Measurements from ENCODE around the gene KLHL35. TPM values are rescaled to one million over a fixed set of nuclear protein-coding genes. Genes with fewer than 3 reads are reported as not detected.

Gene KLHL35, protein sequence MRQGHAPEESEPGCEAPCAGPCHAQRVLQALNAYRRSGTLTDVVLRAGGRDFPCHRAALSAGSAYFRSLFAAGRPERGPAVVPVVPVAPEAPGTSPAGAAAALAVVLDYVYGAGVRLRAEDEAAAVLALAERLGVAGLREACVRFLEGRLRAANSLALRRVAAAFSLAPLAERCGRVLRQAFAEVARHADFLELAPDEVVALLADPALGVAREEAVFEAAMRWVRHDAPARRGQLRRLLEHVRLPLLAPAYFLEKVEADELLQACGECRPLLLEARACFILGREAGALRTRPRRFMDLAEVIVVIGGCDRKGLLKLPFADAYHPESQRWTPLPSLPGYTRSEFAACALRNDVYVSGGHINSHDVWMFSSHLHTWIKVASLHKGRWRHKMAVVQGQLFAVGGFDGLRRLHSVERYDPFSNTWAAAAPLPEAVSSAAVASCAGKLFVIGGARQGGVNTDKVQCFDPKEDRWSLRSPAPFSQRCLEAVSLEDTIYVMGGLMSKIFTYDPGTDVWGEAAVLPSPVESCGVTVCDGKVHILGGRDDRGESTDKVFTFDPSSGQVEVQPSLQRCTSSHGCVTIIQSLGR
- total RNA-seq = 3.9 and 4.5 TPM in 2 replicates

DNA sequence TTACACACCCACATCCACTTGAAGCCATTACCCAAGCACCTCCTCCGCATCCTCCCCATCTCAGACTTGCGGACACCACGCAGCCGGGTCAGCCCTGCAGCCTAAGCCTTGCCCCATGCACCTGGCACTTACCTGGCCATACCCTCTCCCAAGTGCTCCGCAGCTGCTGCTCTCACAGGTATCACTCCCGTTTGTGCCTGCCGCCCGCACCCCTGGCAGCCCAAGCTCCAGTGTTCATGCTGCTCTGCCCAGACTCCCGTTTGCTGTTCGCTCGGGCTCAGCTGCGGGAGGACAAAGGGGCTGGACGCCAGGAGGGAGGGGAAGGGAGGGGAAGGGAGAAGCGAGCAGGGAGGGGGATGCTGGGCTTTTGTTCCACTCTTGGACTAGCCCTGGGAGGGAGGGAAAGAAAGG, at the start of gene KLHL35:
Gene KLHL35 (minus strand): TSS at position 293 of the 411 bp plus-strand sequence. CDS start 2,574 bp downstream, outside the sequence.

GRCh38 chr11:75399344-75400145, 33.5 kb downstream of the KLHL35 start, which contains the start of gene RPS3:
TSS of gene RPS3 (plus strand) at chr11:75399518. CDS start at chr11:75399548, 30 bp downstream.

Other genes with a start within 250 kb of the KLHL35 start
- not detected in 2 replicates for gene TPBGL, start 192.4 kb downstream of the KLHL35 start, total RNA-seq
- 8.6 and 15.5 TPM in 2 replicates for gene ARRB1, start 81.5 kb downstream of the KLHL35 start, total RNA-seq
- gene RPS3, start 33.7 kb downstream of the KLHL35 start, total RNA-seq = 1,801 and 1,812 TPM in 2 replicates
- 4.0 and 5.5 TPM in 2 replicates for gene GDPD5, start 92.7 kb upstream of the KLHL35 start, total RNA-seq
- gene SERPINH1, start 129.1 kb upstream of the KLHL35 start, total RNA-seq = 431 and 568 TPM in 2 replicates
- 5.0 and 5.7 TPM in 2 replicates for gene MAP6, start 235.8 kb upstream of the KLHL35 start, total RNA-seq

All from aortic smooth muscle cell (primary cell).